ENCODE data around the gene HBD.

The HBD gene

GRCh38 chr11:5231111-5231510 lies 3.2 kb downstream of the HBD start:
- DNase-seq: no peak

- DNase-seq: no peak
These were observed 4.0 kb downstream of the HBD start for GRCh38 chr11:5230266-5230665.

- no peak for DNase-seq
These were observed 4.5 kb downstream of the HBD start for GRCh38 chr11:5229796-5230195.

GRCh38 chr11:5229356-5229755 lies 4.9 kb downstream of the HBD start:
- DNase-seq: no peak

- DNase-seq: no peak
These were observed 6.2 kb downstream of the HBD start for GRCh38 chr11:5228124-5228523.

DNA sequence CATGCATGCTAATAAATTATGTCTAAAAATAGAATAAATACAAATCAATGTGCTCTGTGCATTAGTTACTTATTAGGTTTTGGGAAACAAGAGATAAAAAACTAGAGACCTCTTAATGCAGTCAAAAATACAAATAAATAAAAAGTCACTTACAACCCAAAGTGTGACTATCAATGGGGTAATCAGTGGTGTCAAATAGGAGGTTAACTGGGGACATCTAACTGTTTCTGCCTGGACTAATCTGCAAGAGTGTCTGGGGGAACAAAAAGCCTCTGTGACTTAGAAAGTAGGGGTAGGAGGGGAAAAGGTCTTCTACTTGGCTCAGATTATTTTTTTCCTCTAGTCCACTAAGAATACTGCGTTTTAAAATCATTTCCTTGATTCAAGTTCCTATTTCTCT lies 6.6 kb downstream of the HBD start:
- DNase-seq: no peak

- no peak for DNase-seq
These were observed 7.5 kb downstream of the HBD start, which contains the start of gene HBB for GRCh38 chr11:5226732-5227310. Gene HBB, minus strand, starts transcription at chr11:5227071. Its CDS starts 50 bp downstream, at chr11:5227021.

DNA sequence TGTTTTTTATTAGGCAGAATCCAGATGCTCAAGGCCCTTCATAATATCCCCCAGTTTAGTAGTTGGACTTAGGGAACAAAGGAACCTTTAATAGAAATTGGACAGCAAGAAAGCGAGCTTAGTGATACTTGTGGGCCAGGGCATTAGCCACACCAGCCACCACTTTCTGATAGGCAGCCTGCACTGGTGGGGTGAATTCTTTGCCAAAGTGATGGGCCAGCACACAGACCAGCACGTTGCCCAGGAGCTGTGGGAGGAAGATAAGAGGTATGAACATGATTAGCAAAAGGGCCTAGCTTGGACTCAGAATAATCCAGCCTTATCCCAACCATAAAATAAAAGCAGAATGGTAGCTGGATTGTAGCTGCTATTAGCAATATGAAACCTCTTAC lies 8.8 kb downstream of the HBD start:
- DNase-seq: peak; percentile 19

DNA sequence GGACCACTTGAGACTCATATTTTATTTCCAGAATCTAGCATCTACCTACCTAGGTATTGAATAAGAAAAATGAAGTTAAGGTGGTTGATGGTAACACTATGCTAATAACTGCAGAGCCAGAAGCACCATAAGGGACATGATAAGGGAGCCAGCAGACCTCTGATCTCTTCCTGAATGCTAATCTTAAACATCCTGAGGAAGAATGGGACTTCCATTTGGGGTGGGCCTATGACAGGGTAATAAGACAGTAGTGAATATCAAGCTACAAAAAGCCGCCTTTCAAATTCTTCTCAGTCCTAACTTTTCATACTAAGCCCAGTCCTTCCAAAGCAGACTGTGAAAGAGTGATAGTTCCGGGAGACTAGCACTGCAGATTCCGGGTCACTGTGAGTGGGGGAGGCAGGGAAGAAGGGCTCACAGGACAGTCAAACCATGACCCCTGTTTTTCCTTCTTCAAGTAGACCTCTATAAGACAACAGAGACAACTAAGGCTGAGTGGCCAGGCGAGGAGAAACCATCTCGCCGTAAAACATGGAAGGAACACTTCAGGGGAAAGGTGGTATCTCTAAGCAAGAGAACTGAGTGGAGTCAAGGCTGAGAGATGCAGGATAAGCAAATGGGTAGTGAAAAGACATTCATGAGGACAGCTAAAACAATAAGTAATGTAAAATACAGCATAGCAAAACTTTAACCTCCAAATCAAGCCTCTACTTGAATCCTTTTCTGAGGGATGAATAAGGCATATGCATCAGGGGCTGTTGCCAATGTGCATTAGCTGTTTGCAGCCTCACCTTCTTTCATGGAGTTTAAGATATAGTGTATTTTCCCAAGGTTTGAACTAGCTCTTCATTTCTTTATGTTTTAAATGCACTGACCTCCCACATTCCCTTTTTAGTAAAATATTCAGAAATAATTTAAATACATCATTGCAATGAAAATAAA lies 9.5 kb downstream of the HBD start:
- DNase-seq: no peak

GRCh38 chr11:5223686-5224085 lies 10.6 kb downstream of the HBD start:
- no peak for DNase-seq

DNA sequence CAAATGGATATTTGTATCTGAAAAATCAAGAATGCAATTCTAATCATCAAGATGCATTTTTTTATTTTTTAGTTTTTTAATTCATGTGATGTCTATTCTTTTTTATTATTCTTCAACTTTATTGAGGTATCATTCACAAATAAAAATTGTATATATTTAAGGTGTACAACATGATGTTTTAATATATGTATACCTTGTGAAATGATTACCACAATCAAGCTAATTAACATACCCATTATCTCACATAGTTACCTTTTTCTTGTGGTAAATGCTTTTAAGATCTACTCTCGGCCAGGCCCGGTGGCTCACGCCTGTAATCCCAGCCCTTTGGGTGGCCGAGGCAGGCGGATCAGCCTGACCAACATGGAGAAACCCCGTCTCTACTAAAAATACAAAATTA lies 11.1 kb downstream of the HBD start:
- DNase-seq: no peak

- no peak for DNase-seq
These were observed 23.9 kb downstream of the HBD start for GRCh38 chr11:5210376-5210885.

DNA sequence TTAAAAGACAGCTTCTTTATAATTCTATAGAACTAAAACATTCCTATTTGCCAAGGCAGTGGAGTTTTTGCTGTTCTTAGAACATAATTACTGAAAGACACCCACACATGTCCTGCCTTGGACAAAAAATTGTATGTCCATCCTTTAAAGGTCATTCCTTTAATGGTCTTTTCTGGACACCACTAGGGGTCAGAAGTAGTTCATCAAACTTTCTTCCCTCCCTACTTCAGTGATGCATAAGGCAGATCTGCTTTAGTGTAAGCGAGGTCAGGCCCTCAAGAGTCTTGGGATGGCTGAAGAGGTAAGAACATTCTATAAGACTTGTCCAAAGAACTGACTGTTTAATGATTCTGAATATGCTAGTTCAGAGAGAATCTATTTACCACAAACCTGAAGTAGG lies 29.5 kb downstream of the HBD start:
- no peak for DNase-seq

- no peak for DNase-seq
These were observed 30.9 kb downstream of the HBD start for GRCh38 chr11:5203366-5203765.

DNA sequence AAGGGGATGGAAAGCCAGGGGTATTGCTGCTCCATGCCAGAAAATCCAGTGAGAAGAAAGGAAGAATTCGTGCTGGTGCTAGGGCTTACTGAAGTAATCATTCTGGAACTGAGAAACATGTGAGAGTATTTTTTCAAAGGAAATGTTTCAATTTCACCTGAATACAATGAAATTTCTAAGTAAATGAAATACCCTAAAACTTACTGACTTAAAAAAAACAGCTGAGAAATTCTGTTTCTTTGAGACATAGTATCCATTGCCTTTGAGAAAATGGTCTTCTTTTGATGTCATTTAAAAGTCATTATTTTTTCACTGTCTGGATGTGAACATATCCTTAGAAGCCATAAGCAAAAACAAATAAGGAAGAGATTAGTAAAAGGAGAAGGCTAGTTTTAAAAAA lies 33.7 kb downstream of the HBD start, which contains the start of gene OR51V1:
Gene OR51V1 (minus strand): TSS at position 101 of the 400 bp plus-strand sequence. CDS start 0 bp downstream, at position 101.
- no peak for DNase-seq

GRCh38 chr11:5198285-5198684 lies 36.0 kb downstream of the HBD start:
- DNase-seq: no peak

DNA sequence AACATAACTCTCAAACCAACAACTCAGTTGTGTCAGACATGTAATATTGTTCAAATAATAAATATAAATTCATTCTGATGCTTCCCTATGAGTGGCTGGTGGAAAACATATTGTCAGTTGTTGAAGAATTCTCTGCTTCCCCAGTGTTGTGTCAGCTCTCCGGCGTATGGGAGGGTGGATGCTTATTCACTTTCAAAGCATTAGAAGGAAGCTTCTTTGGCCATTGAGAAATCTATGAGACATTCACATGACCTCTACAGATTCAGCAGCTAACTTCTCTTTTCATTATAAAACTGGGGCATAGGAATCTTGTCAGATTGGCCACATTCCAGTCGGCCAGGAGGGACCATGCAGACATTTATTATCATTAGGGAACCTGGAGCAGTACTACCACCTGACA lies 36.7 kb downstream of the HBD start:
- no peak for DNase-seq

- no peak for DNase-seq
These were observed 37.6 kb downstream of the HBD start for GRCh38 chr11:5196731-5197130.

GRCh38 chr11:5196067-5196466 lies 38.2 kb downstream of the HBD start:
- no peak for DNase-seq

DNA sequence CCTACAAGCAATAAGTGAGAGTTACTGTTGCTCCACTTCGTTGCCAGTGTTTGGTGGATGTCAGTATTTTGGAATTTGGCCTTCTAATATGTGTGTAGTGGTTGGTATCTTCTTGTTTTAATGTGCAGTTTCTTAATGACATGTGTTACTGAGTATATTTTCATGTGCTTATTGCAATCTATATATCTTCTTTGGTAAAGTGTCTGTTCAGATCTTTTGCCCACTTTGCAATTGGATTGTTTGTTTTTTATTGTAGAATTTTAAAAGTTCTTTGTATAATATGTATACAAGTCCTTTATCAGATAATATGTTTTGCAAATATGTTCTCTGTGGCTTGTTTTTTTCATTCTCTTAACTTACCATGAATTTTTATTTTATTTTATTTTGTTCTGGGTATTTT lies 41.5 kb downstream of the HBD start:
- no peak for DNase-seq

- no peak for DNase-seq
These were observed 46.1 kb downstream of the HBD start for GRCh38 chr11:5188201-5188600.
